Smooth muscle cell (in vitro differentiated cells): ENCODE data around the gene HAPSTR1. TPM values are rescaled to one million over a fixed set of nuclear protein-coding genes. Genes with fewer than 3 reads are reported as not detected.
A peak's percentile ranks its signal among the peaks of the same experiment; 100 is the strongest.

Experiments used
- DNase-seq: peaks from one replicate; lab custom pipeline; 2025; ENCODE audit not compliant: unreplicated experiment; lab: John Stamatoyannopoulos, UW
- H2AFZ ChIP-seq: fragments of 200-600 bp; sonication (generic); 2 replicates; pipeline ENCODE4 v1.6.0; 2016; ENCODE audit warnings: antibody characterized with exemption, low read depth, mild to moderate bottlenecking
- H3F3A ChIP-seq: fragments of 200-600 bp; sonication (generic); 2 replicates; pipeline ENCODE4 v1.6.0; 2017; ENCODE audit warnings: antibody characterized with exemption, low read depth
- H3K27ac ChIP-seq: fragments of 200-600 bp; sonication (generic); 2 replicates; pipeline ENCODE4 v1.5.1; 2016; ENCODE audit warnings: low read depth, mild to moderate bottlenecking
- H3K27me3 ChIP-seq: fragments of 200-600 bp; sonication (generic); 2 replicates; pipeline ENCODE4 v1.6.1; 2016; ENCODE audit warnings: low read depth, mild to moderate bottlenecking
- H3K36me3 ChIP-seq: fragments of 200-600 bp; sonication (generic); 2 replicates; pipeline ENCODE4 v1.5.1; 2016; ENCODE audit warnings: low read depth
- H3K4me1 ChIP-seq: fragments of 200-600 bp; sonication (generic); 2 replicates; pipeline ENCODE4 v1.5.1; 2016; ENCODE audit warnings: low read depth
- H3K4me2 ChIP-seq: fragments of 200-600 bp; sonication (generic); 2 replicates; pipeline ENCODE4 v1.6.0; 2016; ENCODE audit warnings: mild to moderate bottlenecking
- H3K4me3 ChIP-seq: fragments of 200-600 bp; sonication (generic); 2 replicates; pipeline ENCODE4 v1.5.1; 2016; ENCODE audit warnings: mild to moderate bottlenecking
- H3K79me2 ChIP-seq: fragments of 200-600 bp; sonication (generic); 2 replicates; pipeline ENCODE4 v1.6.0; 2016; ENCODE audit warnings: low read depth, mild to moderate bottlenecking
- H3K9ac ChIP-seq: fragments of 200-600 bp; sonication (generic); 2 replicates; pipeline ENCODE4 v1.6.0; 2016; ENCODE audit warnings: low read depth
- H3K9me3 ChIP-seq: fragments of 200-600 bp; sonication (generic); replicated peaks from 2 replicates; pipeline ENCODE4 v1.5.1; 2016; ENCODE audit warnings: low read depth
- H4K20me1 ChIP-seq: fragments of 200-600 bp; sonication (generic); 2 replicates; pipeline ENCODE4 v1.6.0; 2016; ENCODE audit warnings: low read depth
- WGBS: methylation state at CpG from one replicate; pipeline ENCODE4 v1.1.7; 2016; ENCODE audit warnings: low lambda C conversion rate; 5-methylcytosine and 5-hydroxymethylcytosine counted together
- polyA plus RNA-seq: library from polyadenylated mRNA; unstranded; fragments of >200 nt; fragmentation: Nextera tagmentation; extraction: Ambion mirVana; gene quantifications from 2 replicates; pipeline ENCODE4 v1.2.1, GENCODE V29; 2016
- total RNA-seq: library from RNA; depleted of rRNA; stranded (reverse); fragments of >200 nt; gene quantifications from 2 replicates; pipeline ENCODE4 v1.2.3, GENCODE V29; 2014
- TF ChIP-seq, protein P1 (sequence below): fragments of 200-600 bp; sonication (generic); IDR thresholded peaks from 2 replicates; pipeline ENCODE4 v1.5.1; 2017; ENCODE audit warnings: borderline replicate concordance, mild to moderate bottlenecking, antibody characterized with exemption; ENCODE audit not compliant: insufficient read depth, poor library complexity, severe bottlenecking

The HAPSTR1 gene
- total and polyA plus RNA-seq, 2 experiments from 2014 or later: 26.7 to 77.5 TPM

DNA sequence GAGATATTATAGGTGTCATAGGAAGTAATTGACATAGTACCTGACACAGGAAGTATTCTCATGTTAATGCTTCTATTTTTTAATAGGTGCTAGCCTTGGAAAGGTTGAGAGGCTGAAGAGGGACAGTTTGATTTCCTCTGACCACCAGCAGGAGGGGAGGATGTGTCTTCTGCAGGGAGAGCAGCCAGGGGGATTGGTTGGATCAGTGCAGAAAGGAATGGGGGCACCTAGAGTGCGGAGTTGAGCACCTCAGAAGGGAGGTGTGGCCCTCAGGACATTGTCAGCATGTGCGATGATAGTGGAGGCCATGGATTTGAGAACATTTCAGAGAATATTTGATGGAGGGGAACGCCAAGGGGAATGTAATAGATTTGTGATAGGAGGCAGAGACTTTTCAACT is 23.4 kb downstream of the HAPSTR1 start:
- peaks cover 100% of the 10 kb centered on the region for H3K79me2 ChIP-seq
- H3F3A ChIP-seq: peaks cover 41% of the 10 kb centered on the region
- no peak overlapping the region for H3K9ac ChIP-seq
- peaks cover 100% of the 10 kb centered on the region for H4K20me1 ChIP-seq
- H3K4me1 ChIP-seq: peaks cover 24% of the 10 kb centered on the region
- H3K27me3 ChIP-seq: no peaks in the 10 kb centered on the region
- peak overlapping the region; percentile 90 for H3K27ac ChIP-seq
- H3K4me3 ChIP-seq: no peak overlapping the region
- peak overlapping the region; percentile 22 for H3K4me2 ChIP-seq
- 91% methylated on average over 3 of the region's 3 CpGs for WGBS
- no peaks in the 10 kb centered on the region for H3K36me3 ChIP-seq
- no peak for DNase-seq
- H3K9me3 ChIP-seq: no peaks in the 10 kb centered on the region
- TF ChIP-seq, protein P1, sequence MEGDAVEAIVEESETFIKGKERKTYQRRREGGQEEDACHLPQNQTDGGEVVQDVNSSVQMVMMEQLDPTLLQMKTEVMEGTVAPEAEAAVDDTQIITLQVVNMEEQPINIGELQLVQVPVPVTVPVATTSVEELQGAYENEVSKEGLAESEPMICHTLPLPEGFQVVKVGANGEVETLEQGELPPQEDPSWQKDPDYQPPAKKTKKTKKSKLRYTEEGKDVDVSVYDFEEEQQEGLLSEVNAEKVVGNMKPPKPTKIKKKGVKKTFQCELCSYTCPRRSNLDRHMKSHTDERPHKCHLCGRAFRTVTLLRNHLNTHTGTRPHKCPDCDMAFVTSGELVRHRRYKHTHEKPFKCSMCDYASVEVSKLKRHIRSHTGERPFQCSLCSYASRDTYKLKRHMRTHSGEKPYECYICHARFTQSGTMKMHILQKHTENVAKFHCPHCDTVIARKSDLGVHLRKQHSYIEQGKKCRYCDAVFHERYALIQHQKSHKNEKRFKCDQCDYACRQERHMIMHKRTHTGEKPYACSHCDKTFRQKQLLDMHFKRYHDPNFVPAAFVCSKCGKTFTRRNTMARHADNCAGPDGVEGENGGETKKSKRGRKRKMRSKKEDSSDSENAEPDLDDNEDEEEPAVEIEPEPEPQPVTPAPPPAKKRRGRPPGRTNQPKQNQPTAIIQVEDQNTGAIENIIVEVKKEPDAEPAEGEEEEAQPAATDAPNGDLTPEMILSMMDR: no peak
- H2AFZ ChIP-seq: no peak overlapping the region

DNA sequence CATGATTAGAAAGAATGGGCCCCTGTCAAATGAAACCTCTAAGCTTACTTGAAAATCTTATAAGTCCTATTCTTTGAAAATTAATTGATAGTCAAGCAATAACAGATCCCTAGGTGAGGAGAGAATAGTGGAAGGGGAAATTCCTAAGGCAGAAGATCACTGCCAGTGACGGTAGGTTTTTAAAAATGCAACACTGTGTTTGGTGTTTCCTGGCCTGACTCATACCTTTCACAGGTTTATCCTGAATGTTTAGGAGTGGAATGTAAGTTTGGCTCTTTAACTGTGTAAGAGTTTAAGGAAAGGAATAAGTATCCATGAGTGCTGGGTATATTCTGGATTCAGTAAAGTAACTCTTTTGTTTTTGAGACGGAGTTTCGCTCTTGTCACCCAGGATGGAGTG is 23.8 kb downstream of the HAPSTR1 start:
- H3K4me1 ChIP-seq: peaks cover 19% of the 10 kb centered on the region
- WGBS: 72% methylated on average over 3 of the region's 3 CpGs
- H3K36me3 ChIP-seq: no peaks in the 10 kb centered on the region
- H3K27ac ChIP-seq: peak overlapping the region; percentile 90
- H3K79me2 ChIP-seq: peaks cover 100% of the 10 kb centered on the region
- peaks cover 100% of the 10 kb centered on the region for H4K20me1 ChIP-seq
- peak overlapping the region; percentile 22 for H3K4me2 ChIP-seq
- TF ChIP-seq, protein P1: no peak
- DNase-seq: no peak
- H3K4me3 ChIP-seq: no peak overlapping the region
- H3K9me3 ChIP-seq: no peaks in the 10 kb centered on the region
- no peak overlapping the region for H2AFZ ChIP-seq
- peak overlapping the region; percentile 9 for H3K9ac ChIP-seq
- H3K27me3 ChIP-seq: no peaks in the 10 kb centered on the region
- peaks cover 44% of the 10 kb centered on the region for H3F3A ChIP-seq

DNA sequence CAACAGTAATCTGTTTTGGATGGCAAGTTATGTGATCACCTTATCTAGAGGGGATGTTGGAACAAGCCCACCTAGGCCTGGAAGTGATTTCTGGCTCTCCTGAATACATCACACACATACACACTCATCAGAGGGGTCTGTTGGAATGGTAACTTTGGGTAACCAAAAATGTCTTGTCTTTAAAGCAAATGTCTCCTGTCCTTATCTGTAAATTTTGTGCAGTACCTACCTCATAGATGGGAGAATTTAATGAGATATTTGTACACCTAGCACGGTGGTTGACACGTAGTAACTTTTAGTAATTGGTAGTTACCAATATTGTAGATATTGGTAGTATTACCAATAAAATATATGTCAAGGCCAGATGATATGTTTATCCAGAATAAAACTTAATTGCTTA is 24.7 kb downstream of the HAPSTR1 start:
- Histone ChIP-seq H3K9ac (peak overlapping the region; percentile 9), H3K27me3 (no peaks in the 10 kb centered on the region), H4K20me1 (peaks cover 100% of the 10 kb centered on the region), H3K27ac (peak overlapping the region; percentile 90), H3K79me2 (peaks cover 100% of the 10 kb centered on the region), H3K4me1 (peaks cover 12% of the 10 kb centered on the region), H3F3A (peaks cover 49% of the 10 kb centered on the region), H3K36me3 (no peaks in the 10 kb centered on the region), H3K9me3 (no peaks in the 10 kb centered on the region), H3K4me3 (no peak overlapping the region), H3K4me2 (peak overlapping the region; percentile 22), H2AFZ (no peak overlapping the region)
- WGBS: 97% methylated on average over 2 of the region's 2 CpGs
- no peak for DNase-seq
- TF ChIP-seq, protein P1: no peak

DNA sequence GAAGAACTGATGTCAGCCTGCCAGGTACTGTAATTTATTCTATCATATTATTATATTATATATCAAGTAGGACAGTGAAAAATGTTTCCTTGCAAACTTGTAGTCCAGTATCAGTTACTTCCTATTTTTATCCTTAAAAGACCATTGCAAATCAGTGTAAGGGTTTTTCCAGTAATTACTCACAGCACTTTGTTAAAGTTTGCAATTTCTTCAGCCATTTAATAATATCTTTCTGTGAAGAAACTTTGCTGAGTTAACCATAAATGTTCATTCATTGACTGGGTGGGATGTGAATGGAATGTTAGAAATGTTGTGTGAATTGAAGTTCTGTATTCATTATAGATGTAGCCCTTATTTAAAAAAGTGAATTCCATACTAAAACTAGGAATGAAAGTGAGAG is 26.7 kb downstream of the HAPSTR1 start:
- Histone ChIP-seq H3F3A (peaks cover 48% of the 10 kb centered on the region), H3K9ac (no peak overlapping the region), H3K9me3 (no peaks in the 10 kb centered on the region), H3K4me3 (no peak overlapping the region), H3K36me3 (no peaks in the 10 kb centered on the region), H3K4me2 (no peak overlapping the region), H3K79me2 (peaks cover 95% of the 10 kb centered on the region), H2AFZ (no peak overlapping the region), H3K27ac (peak overlapping the region; percentile 90), H3K27me3 (no peaks in the 10 kb centered on the region), H3K4me1 (no peaks in the 10 kb centered on the region), H4K20me1 (peaks cover 100% of the 10 kb centered on the region)
- DNase-seq: no peak
- TF ChIP-seq, protein P1: no peak
